Breast epithelium (tissue), 4 donors: ENCODE measurements around the gene MBLAC2. TPM values are rescaled to one million over a fixed set of nuclear protein-coding genes. Genes with fewer than 3 reads are reported as not detected.
A peak's percentile ranks its signal among the peaks of the same experiment; 100 is the strongest.

ENCODE experiments used
- DNase-seq, 2 donors: peaks; one replicate each; pipeline ENCODE4 v3.0.0-alpha.2; 2019; ENCODE audit warnings: low spot score in 2 of 2
- H3K27ac ChIP-seq, 2 donors: fragments of 200-600 bp; sonication (generic) in 1 of 2; one replicate each; pipeline ENCODE4 v1.5.1; 2016 to 2019; ENCODE audit warnings: mild to moderate bottlenecking in 1 of 2
- H3K27me3 ChIP-seq, 2 donors: fragments of 200-600 bp; sonication (generic) in 1 of 2; one replicate each; pipeline versions ENCODE4 v1.5.1 to v1.6.0; 2017 to 2019; ENCODE audit warnings: control low read depth in 1 of 2, mild to moderate bottlenecking in 1 of 2
- H3K36me3 ChIP-seq: fragments of 200-600 bp; one replicate; pipeline ENCODE4 v1.5.1; 2019
- H3K4me1 ChIP-seq, 2 donors: fragments of 200-600 bp; sonication (generic); one replicate each; pipeline ENCODE4 v1.5.1; 2016 to 2019; ENCODE audit warnings: control low read depth in 1 of 2
- H3K4me3 ChIP-seq, 3 donors: fragments of 200-600 bp; sonication (generic); 1 replicate in 2 of 3; 2 replicates in 1 of 3; pipeline ENCODE4 v1.5.1; 2016 to 2019; ENCODE audit warnings: mild to moderate bottlenecking in 3 of 3, moderate library complexity in 2 of 3
- H3K9me3 ChIP-seq, 2 donors: fragments of 200-600 bp; sonication (generic) in 1 of 2; one replicate each; pipeline ENCODE4 v1.5.1; 2016 to 2019; ENCODE audit warnings: control low read depth in 1 of 2
- CTCF ChIP-seq, 3 donors: fragments of 450-650 bp; IDR thresholded peaks; one replicate each; pipeline ENCODE4 v1.5.1; 2016 to 2017; ENCODE audit warnings: antibody characterized with exemption in 3 of 3, mild to moderate bottlenecking in 3 of 3, moderate library complexity in 3 of 3
- POLR2A ChIP-seq: fragments of 450-650 bp; IDR thresholded peaks from one replicate; pipeline ENCODE4 v1.6.1; 2016; ENCODE audit warnings: antibody characterized with exemption, mild to moderate bottlenecking, moderate library complexity
- POLR2AphosphoS5 ChIP-seq, 3 donors: sonication (generic); formaldehyde crosslinking; IDR thresholded peaks; one replicate each; pipeline ENCODE4 v1.6.1; 2017; ENCODE audit warnings: antibody characterized with exemption in 3 of 3
- intact Hi-C: fragments of 100-400 bp; cut with DNase I; formaldehyde crosslinking; loops from one replicate; pipeline ENCODE4 v1.15.1; 2023; ENCODE audit warnings: low total_unique reads
- total RNA-seq, 3 donors: library from RNA; depleted of rRNA; stranded (reverse); fragments of >200 nt; gene quantifications; one replicate each; pipeline ENCODE4 v1.1.0, GENCODE V29; 2016

MBLAC2 gene
- total RNA-seq, 3 donors from 2014 or later = 4.5 to 10.0 (median 5.2) TPM

DNA sequence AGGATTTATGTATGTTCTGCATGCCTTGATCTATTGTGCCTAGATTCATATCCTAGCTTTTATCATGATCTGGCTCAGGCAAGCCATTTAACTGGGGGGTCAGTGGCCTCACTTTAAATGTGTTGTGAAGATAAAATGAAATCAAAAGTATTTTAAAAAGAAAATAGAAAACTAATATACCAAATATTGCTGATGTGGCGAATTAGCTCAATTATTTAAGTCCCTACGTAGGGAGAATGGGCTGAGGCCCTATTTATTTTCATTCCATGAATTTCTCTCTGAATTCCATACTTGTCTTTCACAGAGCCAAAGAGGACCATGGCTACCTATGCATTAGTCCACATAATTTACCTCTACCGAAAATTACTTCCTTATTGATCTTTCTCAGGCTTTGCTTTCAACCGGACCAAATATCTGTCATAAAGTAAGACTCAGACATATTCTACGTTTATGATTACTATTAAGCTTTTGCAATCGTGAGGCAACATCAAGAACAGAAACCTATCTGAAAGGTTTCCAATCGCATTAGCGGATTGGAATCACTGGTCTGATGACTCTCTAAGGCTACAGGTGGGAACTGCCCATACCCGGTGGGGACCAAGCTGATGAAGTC is 1.7 kb downstream of the MBLAC2 start:
- intact Hi-C loops = loop anchor here (1.0 kb wide), 1 partner anchor 41 kb away; no protein-coding TSS in a partner anchor
- peak overlapping the region; percentile 60 to 86 (median 71) for H3K4me3 ChIP-seq
- no peaks in the 10 kb centered on the region for H3K9me3 ChIP-seq
- H3K27me3 ChIP-seq = no peaks in the 10 kb centered on the region
- no peak for DNase-seq
- no peak for TF ChIP-seq POLR2AphosphoS5 (IDR thresholded peaks at IDR 0.05)
- TF ChIP-seq CTCF (IDR thresholded peaks at IDR 0.05) = no peak
- TF ChIP-seq POLR2A = no peak
- H3K27ac ChIP-seq = no peak overlapping the region
- no peaks in the 10 kb centered on the region for H3K4me1 ChIP-seq
- no peaks in the 10 kb centered on the region for H3K36me3 ChIP-seq

DNA sequence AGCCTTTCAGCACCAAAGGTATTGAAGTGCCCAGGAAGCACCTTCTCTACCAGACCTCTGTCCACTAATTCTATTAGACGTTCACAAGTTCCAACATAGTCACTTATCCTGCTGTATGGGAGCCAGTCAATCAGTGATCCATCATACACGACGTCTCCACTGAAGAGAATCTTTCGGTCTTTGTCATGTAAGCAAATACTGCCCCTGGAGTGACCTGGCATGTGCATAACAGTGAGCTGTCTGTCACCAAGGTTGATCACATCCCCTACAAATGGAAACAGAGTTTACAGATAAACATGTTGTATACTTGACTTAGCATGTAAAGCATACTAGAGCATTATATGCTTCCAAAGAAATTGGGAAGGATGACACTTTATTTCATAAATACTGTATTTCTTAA is 13.3 kb downstream of the MBLAC2 start:
- H3K36me3 ChIP-seq = no peaks in the 10 kb centered on the region
- intact Hi-C loops = no loop called here
- no peaks in the 10 kb centered on the region for H3K27me3 ChIP-seq
- no peaks in the 10 kb centered on the region for H3K4me1 ChIP-seq
- H3K27ac ChIP-seq = no peak overlapping the region
- no peaks in the 10 kb centered on the region for H3K9me3 ChIP-seq
- TF ChIP-seq POLR2AphosphoS5 (IDR thresholded peaks at IDR 0.05) (no peak), CTCF (IDR thresholded peaks at IDR 0.05) (no peak), POLR2A (no peak)
- no peak overlapping the region for H3K4me3 ChIP-seq
- DNase-seq = no peak

DNA sequence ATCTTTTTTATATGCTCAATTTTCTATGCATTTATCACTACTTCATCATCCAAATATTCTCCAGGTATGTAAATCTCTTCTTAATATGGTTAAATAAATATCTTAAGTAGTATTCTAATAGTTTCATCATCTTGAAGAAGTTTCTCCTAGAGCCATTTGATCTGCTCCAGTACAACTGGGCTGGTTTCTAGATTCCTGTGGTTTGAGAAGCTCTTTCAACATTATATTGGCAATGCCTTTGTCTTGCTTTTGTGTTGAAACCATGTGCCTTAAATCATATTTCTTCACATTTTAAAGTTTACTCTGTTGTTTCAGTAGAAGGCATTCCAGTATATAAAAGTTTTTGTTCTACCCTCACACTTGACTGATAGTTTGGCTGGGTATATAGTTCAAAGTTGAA is 27.6 kb downstream of the MBLAC2 start:
- Histone ChIP-seq H3K27ac (no peak overlapping the region), H3K9me3 (no peaks in the 10 kb centered on the region), H3K27me3 (no peaks in the 10 kb centered on the region), H3K36me3 (no peaks in the 10 kb centered on the region), H3K4me1 (no peaks in the 10 kb centered on the region), H3K4me3 (no peak overlapping the region)
- intact Hi-C loops = no loop called here
- DNase-seq = no peak
- TF ChIP-seq POLR2A (no peak), CTCF (IDR thresholded peaks at IDR 0.05) (no peak), POLR2AphosphoS5 (IDR thresholded peaks at IDR 0.05) (no peak)

DNA sequence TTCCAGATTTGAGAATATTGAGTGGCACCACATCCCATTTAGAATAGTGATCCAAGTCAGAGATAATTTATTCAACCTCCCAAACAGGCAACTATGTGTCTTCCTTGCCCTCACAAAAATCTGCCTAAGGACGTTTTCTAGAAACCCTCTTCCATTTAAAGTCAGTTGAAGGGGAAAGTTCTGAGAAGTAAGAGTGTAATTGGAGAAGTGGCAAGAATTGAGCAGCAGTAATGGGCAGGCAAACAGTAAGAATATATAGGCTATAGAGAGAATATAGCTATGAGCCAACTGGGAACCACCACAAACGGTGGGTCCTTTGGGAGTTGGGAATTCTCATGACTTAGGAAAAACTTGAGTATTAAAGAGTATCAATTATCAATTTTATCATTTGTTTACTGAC is 33.9 kb downstream of the MBLAC2 start:
- intact Hi-C loops = loop anchor here (1.0 kb wide), 1 partner anchor 15 kb away; no protein-coding TSS in a partner anchor
- DNase-seq = no peak
- TF ChIP-seq POLR2AphosphoS5 (IDR thresholded peaks at IDR 0.05) (no peak), POLR2A (no peak), CTCF (IDR thresholded peaks at IDR 0.05) (no peak)
- Histone ChIP-seq H3K9me3 (no peaks in the 10 kb centered on the region), H3K36me3 (no peaks in the 10 kb centered on the region), H3K4me3 (no peak overlapping the region), H3K27ac (no peak overlapping the region), H3K4me1 (peaks cover 0 to 6% of the 10 kb centered on the region in 2 donors), H3K27me3 (no peaks in the 10 kb centered on the region)

DNA sequence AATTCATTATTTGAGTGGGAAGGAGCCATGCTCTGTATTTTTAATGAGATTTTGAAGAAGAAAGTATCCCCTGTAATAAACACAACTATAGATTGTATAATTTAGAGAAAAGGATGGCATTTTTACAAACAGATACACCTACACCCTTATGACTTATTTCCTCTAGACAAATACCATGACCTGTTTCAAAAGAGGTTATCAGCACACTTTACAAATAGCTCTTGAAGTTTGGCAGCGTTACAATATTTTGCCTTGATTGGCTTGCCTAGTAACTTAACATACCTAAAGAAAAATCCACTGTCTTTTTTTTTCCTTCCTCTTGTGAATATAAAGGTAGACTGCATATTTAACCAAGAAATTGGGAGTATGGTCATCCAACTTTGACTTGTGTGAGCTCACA is 36.5 kb downstream of the MBLAC2 start:
- intact Hi-C loops = no loop called here
- Histone ChIP-seq H3K4me3 (no peak overlapping the region), H3K27me3 (no peaks in the 10 kb centered on the region), H3K36me3 (no peaks in the 10 kb centered on the region), H3K9me3 (no peaks in the 10 kb centered on the region), H3K4me1 (peaks cover 0 to 6% of the 10 kb centered on the region in 2 donors), H3K27ac (no peak overlapping the region)
- TF ChIP-seq POLR2A = no peak
- no peak for TF ChIP-seq CTCF (IDR thresholded peaks at IDR 0.05)
- TF ChIP-seq POLR2AphosphoS5 (IDR thresholded peaks at IDR 0.05) = no peak
- no peak for DNase-seq
